ENCODE data around the gene KCNC1.

DNA sequence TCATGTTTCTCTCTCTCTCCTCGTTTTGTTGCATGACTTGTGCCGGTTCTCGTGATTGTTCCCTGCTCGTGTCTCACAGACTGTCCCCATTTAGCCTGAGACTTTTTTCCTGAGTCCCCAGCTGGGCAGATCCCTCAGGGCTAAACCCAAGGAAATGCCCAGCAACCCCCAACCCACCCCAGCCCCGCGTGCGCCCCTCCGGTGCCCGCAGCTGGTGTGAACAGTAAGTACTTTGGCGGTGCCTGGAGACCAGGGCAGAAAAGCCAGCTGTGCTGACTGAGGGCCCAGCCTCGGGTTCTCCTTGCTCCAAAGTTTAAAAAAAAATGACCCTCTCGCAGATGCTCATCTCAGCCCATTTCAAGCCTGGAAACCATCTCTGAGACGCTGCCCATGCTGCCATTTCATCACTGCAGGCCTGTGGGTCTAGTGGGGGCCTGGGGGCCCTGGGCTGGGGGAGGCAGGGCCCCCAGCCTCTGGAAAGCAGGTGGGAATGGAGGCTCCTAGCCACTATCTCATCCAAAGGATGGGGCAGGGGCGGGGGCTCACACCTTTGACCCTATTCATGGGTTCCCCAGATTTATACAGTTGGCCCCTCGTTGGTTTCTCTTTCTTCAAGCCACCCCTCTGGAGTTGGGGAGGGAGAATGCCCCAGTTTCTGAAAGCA, 41.8 kb downstream of the KCNC1 start:
- TF ChIP-seq, protein P1, sequence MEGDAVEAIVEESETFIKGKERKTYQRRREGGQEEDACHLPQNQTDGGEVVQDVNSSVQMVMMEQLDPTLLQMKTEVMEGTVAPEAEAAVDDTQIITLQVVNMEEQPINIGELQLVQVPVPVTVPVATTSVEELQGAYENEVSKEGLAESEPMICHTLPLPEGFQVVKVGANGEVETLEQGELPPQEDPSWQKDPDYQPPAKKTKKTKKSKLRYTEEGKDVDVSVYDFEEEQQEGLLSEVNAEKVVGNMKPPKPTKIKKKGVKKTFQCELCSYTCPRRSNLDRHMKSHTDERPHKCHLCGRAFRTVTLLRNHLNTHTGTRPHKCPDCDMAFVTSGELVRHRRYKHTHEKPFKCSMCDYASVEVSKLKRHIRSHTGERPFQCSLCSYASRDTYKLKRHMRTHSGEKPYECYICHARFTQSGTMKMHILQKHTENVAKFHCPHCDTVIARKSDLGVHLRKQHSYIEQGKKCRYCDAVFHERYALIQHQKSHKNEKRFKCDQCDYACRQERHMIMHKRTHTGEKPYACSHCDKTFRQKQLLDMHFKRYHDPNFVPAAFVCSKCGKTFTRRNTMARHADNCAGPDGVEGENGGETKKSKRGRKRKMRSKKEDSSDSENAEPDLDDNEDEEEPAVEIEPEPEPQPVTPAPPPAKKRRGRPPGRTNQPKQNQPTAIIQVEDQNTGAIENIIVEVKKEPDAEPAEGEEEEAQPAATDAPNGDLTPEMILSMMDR (conservative IDR thresholded peaks at IDR 0.05 in 1 of 2, IDR thresholded peaks at IDR 0.05 in 1 of 2; ENCODE audit: low read depth in 1 of 2, low read length in 2 of 2) = no peak
- no peak for TF ChIP-seq EZH2 (IDR thresholded peaks at IDR 0.05; ENCODE audit: low read length, missing control alignments)
